Progenitor cell of endocrine pancreas (in vitro differentiated cells): ENCODE measurements around the gene MEI1. TPM values are rescaled to one million over a fixed set of nuclear protein-coding genes. Genes with fewer than 3 reads are reported as not detected.

ENCODE experiments used
- DNase-seq: peaks from one replicate; pipeline ENCODE4 v3.0.0; 2021; ENCODE audit warnings: low spot score; ENCODE audit not compliant: unreplicated experiment
- H3K27ac Mint-ChIP-seq: 2 replicates; pipeline ENCODE4 v1.8.0; 2021; ENCODE audit warnings: mild to moderate bottlenecking, moderate library complexity, mixed read lengths
- H3K27me3 Mint-ChIP-seq: 2 replicates; pipeline ENCODE4 v1.8.0; 2021; ENCODE audit warnings: mixed read lengths
- H3K36me3 Mint-ChIP-seq: 2 replicates; pipeline ENCODE4 v1.8.0; 2022; ENCODE audit warnings: mixed read lengths; ENCODE audit not compliant: insufficient read depth
- H3K4me1 Mint-ChIP-seq: 2 replicates; pipeline ENCODE4 v1.8.0; 2021; ENCODE audit warnings: low read depth, mixed read lengths
- H3K4me3 Mint-ChIP-seq: 2 replicates; pipeline ENCODE4 v1.8.0; 2021; ENCODE audit warnings: low read depth, mild to moderate bottlenecking, moderate library complexity, mixed read lengths
- H3K9me3 Mint-ChIP-seq: 2 replicates; pipeline ENCODE4 v1.8.0; 2021; ENCODE audit warnings: low read depth, mixed read lengths
- CTCF ChIP-seq: fragments of 200-600 bp; sonication (generic); IDR thresholded peaks from one replicate; pipeline ENCODE4 v1.5.0; 2021; ENCODE audit warnings: antibody characterized with exemption, mild to moderate bottlenecking; ENCODE audit not compliant: unreplicated experiment
- total RNA-seq: library from RNA; stranded (reverse); gene quantifications from 2 replicates; pipeline ENCODE4 v1.2.1, GENCODE V29; 2021

The MEI1 gene
- total RNA-seq, 1 donor from 2014 or later: 1.0 TPM

GRCh38 chr22:41746567-41747400 lies 47.5 kb downstream of the MEI1 start:
- Mint-ChIP-seq H3K27ac (no peak overlapping the region), H3K9me3 (no peaks in the 10 kb centered on the region), H3K4me1 (peaks cover 5% of the 10 kb centered on the region)

GRCh38 chr22:41752011-41752970 lies 53.0 kb downstream of the MEI1 start:
- no peak for DNase-seq

More at GRCh38 chr22:41746567-41747400, 47.5 kb downstream of the MEI1 start:
- Mint-ChIP-seq H3K36me3 (no peaks in the 10 kb centered on the region), H3K4me3 (no peak overlapping the region), H3K27me3 (peaks cover 23% of the 10 kb centered on the region)
- peak; percentile 54 for DNase-seq
- TF ChIP-seq CTCF: peak; percentile 74

GRCh38 chr22:41753984-41754383 lies 54.7 kb downstream of the MEI1 start:
- TF ChIP-seq CTCF: no peak

More at GRCh38 chr22:41752011-41752970, 53.0 kb downstream of the MEI1 start:
- no peak for TF ChIP-seq CTCF
- H3K4me1 Mint-ChIP-seq: peaks cover 5% of the 10 kb centered on the region
- no peak overlapping the region for H3K27ac Mint-ChIP-seq
- no peaks in the 10 kb centered on the region for H3K36me3 Mint-ChIP-seq
- no peak overlapping the region for H3K4me3 Mint-ChIP-seq
- H3K9me3 Mint-ChIP-seq: no peaks in the 10 kb centered on the region
- H3K27me3 Mint-ChIP-seq: peaks cover 9% of the 10 kb centered on the region

GRCh38 chr22:41757502-41757901 lies 58.2 kb downstream of the MEI1 start:
- Mint-ChIP-seq H3K4me1 (no peaks in the 10 kb centered on the region), H3K4me3 (no peak overlapping the region), H3K9me3 (no peaks in the 10 kb centered on the region), H3K27ac (no peak overlapping the region), H3K27me3 (peaks cover 6% of the 10 kb centered on the region), H3K36me3 (no peaks in the 10 kb centered on the region)
- no peak for DNase-seq
- no peak for TF ChIP-seq CTCF

More at GRCh38 chr22:41753984-41754383, 54.7 kb downstream of the MEI1 start:
- peaks cover 5% of the 10 kb centered on the region for H3K4me1 Mint-ChIP-seq
- peaks cover 12% of the 10 kb centered on the region for H3K27me3 Mint-ChIP-seq
- no peak overlapping the region for H3K27ac Mint-ChIP-seq
- no peak for DNase-seq
- no peak overlapping the region for H3K4me3 Mint-ChIP-seq
- no peaks in the 10 kb centered on the region for H3K36me3 Mint-ChIP-seq
- no peaks in the 10 kb centered on the region for H3K9me3 Mint-ChIP-seq

- no peak for DNase-seq
- Mint-ChIP-seq H3K4me3 (no peak overlapping the region), H3K9me3 (no peaks in the 10 kb centered on the region), H3K36me3 (no peaks in the 10 kb centered on the region), H3K27me3 (peaks cover 8% of the 10 kb centered on the region), H3K4me1 (no peaks in the 10 kb centered on the region), H3K27ac (no peak overlapping the region)
- no peak for TF ChIP-seq CTCF
Observed at GRCh38 chr22:41758231-41758630, 58.9 kb downstream of the MEI1 start.
